Calu3 (cell line): ENCODE results near the gene SHTN1. TPM values are rescaled to one million over a fixed set of nuclear protein-coding genes. Genes with fewer than 3 reads are reported as not detected.

Experiments
- BruUV-seq: library from RNA; stranded (reverse); fragments of 400-500 nt; replicated peaks from 2 replicates; lab custom pipeline; 2021; lab: Mats Ljungman, UMichigan
- CTCF ChIA-PET: fragments of 300-600 bp; sonication (Branson Sonifier 250); formaldehyde crosslinking; loops from one replicate; lab custom pipeline; 2022; ENCODE audit warnings: antibody characterized with exemption; lab: Charles Lee
- DNase-seq: peaks from one replicate; pipeline ENCODE4 v3.0.0; 2022
- H3K27ac Mint-ChIP-seq: one replicate; pipeline ENCODE4 v1.8.0; 2022; ENCODE audit warnings: mixed read lengths; ENCODE audit not compliant: unreplicated experiment
- H3K27me3 Mint-ChIP-seq: one replicate; pipeline ENCODE4 v1.8.0; 2022; ENCODE audit warnings: mixed read lengths; ENCODE audit not compliant: unreplicated experiment
- H3K36me3 Mint-ChIP-seq: one replicate; pipeline ENCODE4 v1.8.0; 2022; ENCODE audit warnings: mild to moderate bottlenecking, moderate library complexity, mixed read lengths; ENCODE audit not compliant: insufficient read depth, unreplicated experiment
- H3K4me1 Mint-ChIP-seq: one replicate; pipeline ENCODE4 v1.8.0; 2022; ENCODE audit warnings: mild to moderate bottlenecking, low read depth, mixed read lengths; ENCODE audit not compliant: unreplicated experiment
- H3K4me3 Mint-ChIP-seq: one replicate; pipeline ENCODE4 v1.8.0; 2022; ENCODE audit warnings: mild to moderate bottlenecking, low read depth, moderate library complexity, mixed read lengths; ENCODE audit not compliant: unreplicated experiment
- H3K9me3 Mint-ChIP-seq: one replicate; pipeline ENCODE4 v1.8.0; 2022; ENCODE audit warnings: low read depth, mixed read lengths; ENCODE audit not compliant: unreplicated experiment
- intact Hi-C: fragments of 100-400 bp; cut with micrococcal nuclease; formaldehyde crosslinking; loops from one replicate; pipeline ENCODE4 v1.10.0; 2022; ENCODE audit not compliant: unreplicated experiment
- total RNA-seq: library from RNA; stranded (reverse); gene quantifications from 2 replicates; pipeline ENCODE4 v1.2.3, GENCODE V29; 2022
- TF ChIP-seq, protein P1 (sequence below): fragments of 200-600 bp; IDR thresholded peaks from one replicate; pipeline ENCODE4 v1.8.0; 2022; ENCODE audit warnings: antibody characterized with exemption; ENCODE audit not compliant: unreplicated experiment

SHTN1 gene
- total RNA-seq, 1 experiment from 2014 or later: 32.3 TPM

DNA sequence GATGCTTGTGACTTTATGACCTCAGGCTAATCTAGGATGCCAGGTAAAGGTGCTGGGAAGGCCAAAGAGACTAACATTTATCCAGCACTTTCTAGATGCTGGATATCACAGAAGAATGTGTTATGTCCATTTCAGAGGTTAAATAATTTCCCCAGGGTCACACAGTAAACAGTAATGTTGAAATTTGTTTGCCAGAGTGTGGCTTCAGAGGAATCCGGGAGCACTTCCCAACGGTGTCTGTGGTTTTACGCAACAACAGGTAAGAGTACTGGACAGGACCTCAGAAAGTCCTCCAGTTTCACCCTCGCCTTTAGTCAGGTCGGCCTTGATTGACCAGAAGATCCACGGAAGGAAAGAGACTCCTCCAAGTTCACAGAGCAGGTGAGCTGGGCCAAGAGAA, 1.7 kb downstream of the SHTN1 start:
- H3K36me3 Mint-ChIP-seq: peaks cover 21% of the 10 kb centered on the region
- no peaks in the 10 kb centered on the region for H3K27me3 Mint-ChIP-seq
- H3K9me3 Mint-ChIP-seq: no peaks in the 10 kb centered on the region
- no TSS peak for BruUV-seq
- H3K4me3 Mint-ChIP-seq: peak overlapping the region; percentile 78
- intact Hi-C loops: no loop called here
- CTCF ChIA-PET: no interaction called here
- H3K27ac Mint-ChIP-seq: peak overlapping the region; percentile 56
- no peaks in the 10 kb centered on the region for H3K4me1 Mint-ChIP-seq
- TF ChIP-seq, protein P1, sequence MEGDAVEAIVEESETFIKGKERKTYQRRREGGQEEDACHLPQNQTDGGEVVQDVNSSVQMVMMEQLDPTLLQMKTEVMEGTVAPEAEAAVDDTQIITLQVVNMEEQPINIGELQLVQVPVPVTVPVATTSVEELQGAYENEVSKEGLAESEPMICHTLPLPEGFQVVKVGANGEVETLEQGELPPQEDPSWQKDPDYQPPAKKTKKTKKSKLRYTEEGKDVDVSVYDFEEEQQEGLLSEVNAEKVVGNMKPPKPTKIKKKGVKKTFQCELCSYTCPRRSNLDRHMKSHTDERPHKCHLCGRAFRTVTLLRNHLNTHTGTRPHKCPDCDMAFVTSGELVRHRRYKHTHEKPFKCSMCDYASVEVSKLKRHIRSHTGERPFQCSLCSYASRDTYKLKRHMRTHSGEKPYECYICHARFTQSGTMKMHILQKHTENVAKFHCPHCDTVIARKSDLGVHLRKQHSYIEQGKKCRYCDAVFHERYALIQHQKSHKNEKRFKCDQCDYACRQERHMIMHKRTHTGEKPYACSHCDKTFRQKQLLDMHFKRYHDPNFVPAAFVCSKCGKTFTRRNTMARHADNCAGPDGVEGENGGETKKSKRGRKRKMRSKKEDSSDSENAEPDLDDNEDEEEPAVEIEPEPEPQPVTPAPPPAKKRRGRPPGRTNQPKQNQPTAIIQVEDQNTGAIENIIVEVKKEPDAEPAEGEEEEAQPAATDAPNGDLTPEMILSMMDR: no peak
- peak; percentile 0 for DNase-seq

DNA sequence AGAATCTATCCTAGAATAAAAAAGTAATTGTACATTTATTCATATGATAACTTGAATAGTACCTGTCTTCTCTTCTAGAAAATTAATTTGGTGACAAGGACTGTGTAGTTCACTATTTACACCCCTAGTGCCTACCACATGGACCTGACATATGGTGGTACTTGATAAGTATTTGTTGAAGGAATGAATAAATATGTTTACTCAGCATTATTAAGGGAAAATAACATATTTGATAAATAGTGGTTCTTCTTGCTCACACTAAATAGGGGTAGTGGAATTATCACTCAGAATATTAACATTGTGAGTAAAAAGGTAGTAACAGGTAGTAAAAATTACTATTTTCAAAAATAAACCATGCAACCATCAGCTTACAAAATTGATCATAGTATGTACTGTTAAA, 2.8 kb downstream of the SHTN1 start:
- Mint-ChIP-seq H3K9me3 (no peaks in the 10 kb centered on the region), H3K27me3 (no peaks in the 10 kb centered on the region), H3K36me3 (peaks cover 21% of the 10 kb centered on the region), H3K4me3 (no peak overlapping the region), H3K27ac (no peak overlapping the region), H3K4me1 (peaks cover 3% of the 10 kb centered on the region)
- intact Hi-C loops: no loop called here
- BruUV-seq: no TSS peak
- DNase-seq: no peak
- CTCF ChIA-PET: no interaction called here
- TF ChIP-seq, protein P1: no peak

DNA sequence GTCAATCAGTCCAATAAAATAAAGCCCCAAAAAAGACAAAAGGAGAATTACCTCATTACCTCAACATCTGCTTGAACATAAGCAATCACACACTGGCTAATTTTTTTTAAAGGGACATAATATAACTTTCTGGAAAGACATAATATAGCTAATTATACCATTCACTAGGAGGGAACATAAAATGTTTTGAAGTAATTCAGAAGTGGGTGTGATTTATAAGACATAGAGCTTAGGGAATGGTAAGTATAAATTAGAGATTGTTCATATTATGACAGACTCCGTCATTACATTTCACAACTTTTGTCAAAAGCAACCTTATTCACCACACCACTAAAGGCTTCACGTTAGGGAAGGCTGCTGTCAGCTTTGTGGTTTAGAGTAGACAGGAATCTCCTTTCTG, 3.8 kb downstream of the SHTN1 start:
- no peaks in the 10 kb centered on the region for H3K27me3 Mint-ChIP-seq
- intact Hi-C loops: no loop called here
- H3K36me3 Mint-ChIP-seq: peaks cover 21% of the 10 kb centered on the region
- H3K4me3 Mint-ChIP-seq: no peak overlapping the region
- TF ChIP-seq, protein P1: no peak
- no TSS peak for BruUV-seq
- no peak overlapping the region for H3K27ac Mint-ChIP-seq
- no peak for DNase-seq
- peaks cover 14% of the 10 kb centered on the region for H3K4me1 Mint-ChIP-seq
- CTCF ChIA-PET: no interaction called here
- H3K9me3 Mint-ChIP-seq: no peaks in the 10 kb centered on the region

DNA sequence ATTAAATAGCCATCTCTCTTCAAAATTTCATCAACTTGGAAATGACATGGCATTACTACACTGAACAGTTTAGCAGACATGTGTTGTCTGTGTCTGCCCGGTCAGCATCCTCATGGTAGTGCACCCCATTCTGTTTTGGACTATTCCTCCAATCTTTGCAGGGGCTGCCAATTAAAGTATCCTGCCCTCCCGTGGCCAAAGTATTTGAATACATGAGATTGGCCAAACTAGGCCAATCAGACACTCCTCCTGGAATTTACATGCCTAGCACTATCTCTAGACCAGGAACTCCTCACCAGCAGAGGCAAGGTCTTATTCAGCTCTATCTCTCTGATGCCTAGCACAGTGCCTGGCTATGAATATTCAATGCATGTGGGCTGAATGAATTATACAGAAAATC, 4.4 kb downstream of the SHTN1 start:
- TF ChIP-seq, protein P1: no peak
- Mint-ChIP-seq H3K36me3 (peaks cover 17% of the 10 kb centered on the region), H3K4me3 (no peak overlapping the region), H3K27me3 (no peaks in the 10 kb centered on the region), H3K4me1 (peaks cover 14% of the 10 kb centered on the region), H3K9me3 (no peaks in the 10 kb centered on the region), H3K27ac (no peak overlapping the region)
- CTCF ChIA-PET: no interaction called here
- no peak for DNase-seq
- no TSS peak for BruUV-seq
- intact Hi-C loops: no loop called here

DNA sequence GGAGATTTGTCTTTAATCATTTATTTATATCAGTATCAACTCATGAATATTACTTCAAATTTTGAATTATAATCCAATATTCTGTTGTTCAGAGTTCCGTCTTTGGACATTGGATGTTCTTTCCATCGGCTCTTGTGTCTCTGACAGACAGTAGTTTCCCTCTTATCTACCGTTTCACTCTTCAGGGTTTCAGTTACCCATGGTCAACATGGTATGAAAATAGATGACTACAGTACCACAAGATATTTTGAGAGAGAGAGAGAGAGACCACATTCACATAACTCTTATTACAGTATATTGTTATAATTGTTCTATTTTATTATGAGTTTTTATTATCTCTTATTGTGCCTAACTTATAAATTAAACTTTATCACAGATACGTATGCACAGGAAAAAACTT, 6.8 kb downstream of the SHTN1 start:
- DNase-seq: no peak
- Mint-ChIP-seq H3K27me3 (no peaks in the 10 kb centered on the region), H3K36me3 (no peaks in the 10 kb centered on the region), H3K4me1 (peaks cover 14% of the 10 kb centered on the region), H3K9me3 (no peaks in the 10 kb centered on the region), H3K4me3 (no peak overlapping the region), H3K27ac (no peak overlapping the region)
- CTCF ChIA-PET: no interaction called here
- intact Hi-C loops: no loop called here
- BruUV-seq: no TSS peak
- TF ChIP-seq, protein P1: no peak
